OCI-LY7 (cell line): ENCODE results near the gene JOSD1. TPM values are rescaled to one million over a fixed set of nuclear protein-coding genes. Genes with fewer than 3 reads are reported as not detected.

Experiments used
- BruUV-seq: library from RNA; stranded (reverse); fragments of 400-500 nt; replicated peaks from 2 replicates; lab custom pipeline; 2021; lab: Mats Ljungman, UMichigan
- CTCF ChIA-PET: fragments of 300-600 bp; sonication (Branson Sonifier 250); formaldehyde crosslinking; loops from one replicate; lab custom pipeline; 2022; ENCODE audit warnings: antibody characterized with exemption; ENCODE audit not compliant: unreplicated experiment; lab: Charles Lee
- POLR2A ChIA-PET: fragments of 300-600 bp; sonication (Branson Sonifier 250); formaldehyde crosslinking; loops from one replicate; lab custom pipeline; 2022; ENCODE audit warnings: antibody characterized with exemption; lab: Charles Lee
- DNase-seq: peaks from one replicate; pipeline ENCODE4 v3.0.0-alpha.2; 2015; ENCODE audit warnings: low spot score
- H2AFZ ChIP-seq: fragments of 200-600 bp; sonication (generic), shearing (Covaris generic); 2 replicates; pipeline ENCODE4 v1.6.1; 2014; ENCODE audit warnings: mild to moderate bottlenecking, antibody characterized with exemption, low read length, moderate library complexity
- H3K27ac ChIP-seq: fragments of 200-600 bp; sonication (generic); 2 replicates; pipeline ENCODE4 v1.5.1; 2014; ENCODE audit warnings: mixed run types, low read depth, mild to moderate bottlenecking, moderate library complexity, low read length, inconsistent platforms; ENCODE audit not compliant: poor library complexity, severe bottlenecking
- H3K36me3 ChIP-seq: fragments of 200-600 bp; sonication (generic); 2 replicates; pipeline ENCODE4 v1.6.1; 2014; ENCODE audit warnings: mild to moderate bottlenecking, antibody characterized with exemption, low read length, moderate library complexity, mixed read lengths; ENCODE audit not compliant: insufficient read depth
- H3K4me1 ChIP-seq: fragments of 200-600 bp; sonication (generic); 2 replicates; pipeline ENCODE4 v1.5.1; 2014; ENCODE audit warnings: mild to moderate bottlenecking, low read length; ENCODE audit not compliant: insufficient read depth, poor library complexity, severe bottlenecking
- H3K4me2 ChIP-seq: fragments of 200-600 bp; sonication (generic); 2 replicates; pipeline ENCODE4 v1.6.1; 2014; ENCODE audit warnings: mild to moderate bottlenecking, low read length
- H3K4me3 ChIP-seq: fragments of 200-600 bp; sonication (generic); 2 replicates; pipeline ENCODE4 v1.5.1; 2014; ENCODE audit warnings: mild to moderate bottlenecking, low read depth, low read length; ENCODE audit not compliant: poor library complexity, severe bottlenecking
- H3K79me2 ChIP-seq: fragments of 200-600 bp; sonication (generic); 2 replicates; pipeline ENCODE4 v1.6.1; 2016; ENCODE audit warnings: low read depth, mild to moderate bottlenecking, low read length, moderate library complexity, mixed read lengths; ENCODE audit not compliant: insufficient read depth
- H3K9me2 ChIP-seq: fragments of 200-600 bp; sonication (generic); 2 replicates; pipeline ENCODE4 v1.6.1; 2016; ENCODE audit warnings: mild to moderate bottlenecking, low read length, mixed read lengths; ENCODE audit not compliant: insufficient read depth
- H3K9me3 ChIP-seq: fragments of 200-600 bp; sonication (generic); 2 replicates; pipeline ENCODE4 v1.6.1; 2014; ENCODE audit warnings: mild to moderate bottlenecking, mixed run types, low read length, mixed read lengths
- H4K20me1 ChIP-seq: fragments of 200-600 bp; sonication (generic); 2 replicates; pipeline ENCODE4 v1.6.1; 2014; ENCODE audit warnings: mild to moderate bottlenecking, antibody characterized with exemption, low read length, moderate library complexity, mixed read lengths; ENCODE audit not compliant: insufficient read depth
- CTCF ChIP-seq: fragments of 200-600 bp; sonication (generic); conservative IDR thresholded peaks from 2 replicates; pipeline ENCODE4 v1.5.1; 2014; ENCODE audit warnings: mild to moderate bottlenecking, antibody characterized with exemption, low read length, moderate library complexity, mixed read lengths
- EZH2phosphoT487 ChIP-seq: fragments of 200-600 bp; sonication (generic); IDR thresholded peaks from 2 replicates; pipeline ENCODE4 v1.6.1; 2018; ENCODE audit warnings: low read depth, borderline replicate concordance, mild to moderate bottlenecking, mixed run types, antibody characterized with exemption, low read length, moderate library complexity, mixed read lengths
- intact Hi-C: fragments of 100-400 bp; cut with micrococcal nuclease; formaldehyde crosslinking; loops from one replicate; pipeline ENCODE4 v1.10.0; 2022; ENCODE audit not compliant: unreplicated experiment
- total RNA-seq, 2 experiments: library from RNA; depleted of rRNA in 1 of 2; stranded (reverse); fragments of >200 nt in 1 of 2; shearing (Covaris generic) in 1 of 2; gene quantifications; 2 replicates each; pipeline ENCODE4 v1.2.3, GENCODE V29; 2014 to 2022

The JOSD1 gene
- total RNA-seq, 2 experiments from 2014 or later = 50.4 to 56.3 TPM

- CTCF ChIA-PET = no interaction called here
- Histone ChIP-seq H3K4me1 (no peaks in the 10 kb centered on the region), H2AFZ (no peak overlapping the region), H3K4me3 (no peak overlapping the region), H3K79me2 (peaks cover 19% of the 10 kb centered on the region), H3K9me2 (no peaks in the 10 kb centered on the region), H3K27ac (no peak overlapping the region), H3K9me3 (no peaks in the 10 kb centered on the region), H3K36me3 (peaks cover 51% of the 10 kb centered on the region), H3K4me2 (no peak overlapping the region), H4K20me1 (peaks cover 10% of the 10 kb centered on the region; the same call in 1 of the 2 replicates)
- TF ChIP-seq CTCF = no peak
- TF ChIP-seq EZH2phosphoT487 = no peak
- no TSS peak for BruUV-seq
- intact Hi-C loops = no loop called here
- POLR2A ChIA-PET = no interaction called here
- DNase-seq = no peak
These were observed 16.1 kb upstream of the JOSD1 start for GRCh38 chr22:38716826-38717225.

- Histone ChIP-seq H3K9me2 (no peaks in the 10 kb centered on the region), H2AFZ (no peak overlapping the region), H3K27ac (no peak overlapping the region), H3K79me2 (peaks cover 25% of the 10 kb centered on the region), H3K36me3 (peaks cover 49% of the 10 kb centered on the region), H3K4me1 (no peaks in the 10 kb centered on the region), H4K20me1 (peaks cover 10% of the 10 kb centered on the region; the same call in 1 of the 2 replicates), H3K9me3 (no peaks in the 10 kb centered on the region), H3K4me3 (no peak overlapping the region), H3K4me2 (no peak overlapping the region)
- ChIA-PET POLR2A (no interaction called here), CTCF (no interaction called here)
- BruUV-seq = no TSS peak
- intact Hi-C loops = no loop called here
- TF ChIP-seq EZH2phosphoT487 (no peak), CTCF (no peak)
- no peak for DNase-seq
These were observed 15.5 kb upstream of the JOSD1 start for GRCh38 chr22:38716271-38716670.

GRCh38 chr22:38715852-38716251, 15.1 kb upstream of the JOSD1 start:
- ChIA-PET CTCF (no interaction called here), POLR2A (no interaction called here)

More at GRCh38 chr22:38715852-38716251, 15.1 kb upstream of the JOSD1 start:
- no peak for DNase-seq
- TF ChIP-seq CTCF (no peak), EZH2phosphoT487 (no peak)
- Histone ChIP-seq H3K79me2 (peaks cover 29% of the 10 kb centered on the region), H2AFZ (no peak overlapping the region), H3K9me2 (no peaks in the 10 kb centered on the region), H3K27ac (no peak overlapping the region), H3K4me2 (no peak overlapping the region), H3K9me3 (no peaks in the 10 kb centered on the region), H3K4me3 (no peak overlapping the region), H4K20me1 (peaks cover 13% of the 10 kb centered on the region; the same call in 1 of the 2 replicates), H3K36me3 (peaks cover 52% of the 10 kb centered on the region), H3K4me1 (no peaks in the 10 kb centered on the region)
- BruUV-seq = no TSS peak
- intact Hi-C loops = no loop called here
